HG03558 (cell line): ENCODE measurements around the gene DRD2.

Experiments
- ATAC-seq: cut with Tn5 transposase; IDR thresholded peaks from one replicate; pipeline ENCODE4 v1.9.1; 2021; ENCODE audit warnings: moderate number of reproducible peaks; ENCODE audit not compliant: unreplicated experiment; ENCODE audit errors: extremely low read depth

The DRD2 gene

DNA sequence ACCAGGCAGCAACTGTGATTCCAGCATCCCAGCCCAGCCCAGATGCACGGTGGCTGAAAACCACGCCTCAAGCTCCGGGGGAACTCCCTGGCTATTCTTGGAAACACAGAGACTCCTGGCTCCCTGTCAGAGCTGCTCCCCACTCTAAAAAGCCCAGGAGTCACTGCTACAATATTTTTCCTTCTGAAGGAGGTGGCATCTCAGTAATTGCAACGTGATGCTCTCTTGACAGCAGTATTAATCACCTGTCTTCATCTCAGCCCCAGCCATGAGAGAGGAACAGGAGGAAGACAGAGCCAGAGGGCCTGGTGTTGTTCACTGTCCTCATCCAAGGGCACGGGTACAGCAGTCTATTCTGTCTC, 26.9 kb downstream of the DRD2 start:
- no peak for ATAC-seq

DNA sequence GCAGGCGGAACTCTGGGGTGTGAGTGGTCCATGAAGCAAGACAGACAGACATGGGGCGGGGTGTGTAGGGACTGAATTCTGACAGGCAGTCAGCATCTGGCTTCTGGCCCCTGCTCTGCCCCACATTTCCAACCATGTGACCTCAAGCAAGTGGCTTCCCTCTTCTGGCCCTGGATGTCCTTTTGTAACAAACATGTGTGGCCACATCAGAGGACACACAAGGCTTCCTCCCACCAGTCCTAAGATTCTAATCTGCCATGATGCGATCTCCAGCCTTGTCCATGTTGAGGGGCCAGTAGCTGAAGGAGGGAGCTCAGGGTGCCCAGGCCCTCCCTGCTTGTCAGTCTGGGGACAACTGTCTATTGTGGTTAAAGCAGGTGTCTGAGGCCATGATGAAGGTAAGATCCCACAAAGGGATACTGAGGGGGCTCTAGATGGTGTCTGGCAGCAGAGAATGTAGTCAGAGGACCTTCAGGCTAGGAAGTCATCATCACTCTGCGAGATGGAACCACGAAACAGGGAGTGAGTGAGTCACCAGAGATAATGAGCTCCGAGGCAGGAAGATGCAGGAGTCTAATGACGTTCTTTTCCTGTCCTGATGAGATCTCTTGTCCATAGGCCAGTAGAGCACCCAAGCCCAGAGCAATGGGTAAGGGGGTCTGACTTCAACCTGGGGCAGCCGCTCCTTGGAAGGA, 27.4 kb downstream of the DRD2 start:
- ATAC-seq, result no peak

DNA sequence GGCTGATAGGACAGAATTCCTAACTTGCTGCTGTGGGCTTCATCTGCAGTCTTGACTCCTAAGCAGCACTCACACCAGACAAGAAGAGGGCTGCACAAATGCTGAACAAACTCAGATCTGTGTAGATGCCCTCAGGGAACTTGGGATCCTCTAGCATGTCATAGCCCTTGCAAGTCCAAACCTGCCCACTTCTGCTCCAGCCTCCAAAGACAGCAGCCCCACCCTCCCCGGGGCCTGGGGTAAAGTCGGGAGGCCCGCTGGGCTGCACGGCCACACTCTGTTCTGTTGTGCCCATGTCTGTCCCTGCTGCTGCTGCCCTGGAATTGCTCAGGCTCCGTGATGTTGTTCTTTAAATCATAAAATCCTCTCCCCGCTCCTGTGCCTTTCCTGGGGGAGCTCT, 28.3 kb downstream of the DRD2 start:
- ATAC-seq, result no peak

DNA sequence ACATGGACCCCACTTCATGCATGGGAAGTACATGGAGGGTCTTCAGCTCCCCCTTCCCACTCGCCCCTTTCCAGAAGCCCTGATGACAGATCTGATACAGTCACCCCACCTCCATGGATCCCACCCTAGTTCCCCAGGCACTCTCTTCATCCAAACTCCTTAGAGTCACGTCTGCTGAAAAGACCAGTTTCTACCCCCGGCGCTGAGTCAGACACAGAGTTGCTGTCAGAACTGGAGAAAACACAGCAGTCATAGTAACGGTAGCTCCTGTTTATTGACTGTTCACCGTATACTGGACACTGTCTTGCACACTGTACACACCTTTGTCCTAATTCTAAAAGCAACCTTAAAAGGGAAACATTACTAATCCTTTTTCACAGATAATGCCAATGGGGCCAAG, 29.1 kb downstream of the DRD2 start:
- ATAC-seq, result no peak

DNA sequence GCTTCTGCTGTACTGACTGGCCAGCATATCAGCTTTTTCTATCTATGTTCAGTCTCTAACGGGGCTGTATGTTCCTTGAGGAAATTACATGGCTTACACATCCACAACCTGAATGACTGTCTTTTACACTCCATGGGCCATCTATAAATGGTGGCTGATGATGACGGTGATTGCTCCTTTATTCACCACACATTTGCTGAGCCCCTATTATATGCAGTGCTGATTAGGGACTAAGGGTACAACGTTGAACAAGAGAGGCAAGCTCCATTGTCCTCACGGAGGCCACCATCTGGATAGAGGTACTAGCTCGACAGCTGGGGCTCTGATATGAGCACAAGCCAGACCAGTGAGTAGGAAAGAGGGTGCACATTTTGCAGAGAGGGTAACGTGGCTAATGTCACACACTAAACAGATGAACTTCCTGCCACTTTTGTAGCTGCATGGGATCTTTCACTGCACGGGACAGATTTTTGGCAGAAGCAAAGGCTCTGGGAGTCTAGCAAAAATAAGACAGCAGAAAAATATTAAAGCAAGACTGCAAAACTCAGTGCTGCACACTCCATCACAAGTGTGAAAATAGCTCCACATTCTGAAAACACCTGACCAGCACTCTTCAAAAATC, 30.6 kb downstream of the DRD2 start:
- ATAC-seq, result no peak

DNA sequence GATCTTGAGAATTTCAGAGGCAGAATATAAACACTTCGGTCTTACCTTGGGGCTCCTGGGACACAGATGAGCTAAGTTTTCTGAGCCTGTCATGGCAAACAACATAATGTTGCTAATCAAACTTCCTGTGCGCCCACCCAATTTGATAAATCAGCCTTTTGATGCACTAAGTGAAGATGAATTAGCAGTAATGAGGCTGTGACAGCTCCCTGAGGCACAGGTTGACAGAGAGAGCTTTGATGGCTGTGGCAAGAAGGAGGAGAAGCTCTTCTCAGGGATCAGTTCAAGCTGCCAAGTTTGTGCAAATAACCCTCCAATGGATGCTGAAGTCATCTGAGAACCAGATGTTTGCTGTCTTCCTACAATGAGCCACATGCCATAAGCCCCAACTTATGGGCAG, 34.4 kb downstream of the DRD2 start:
- ATAC-seq, result no peak

DNA sequence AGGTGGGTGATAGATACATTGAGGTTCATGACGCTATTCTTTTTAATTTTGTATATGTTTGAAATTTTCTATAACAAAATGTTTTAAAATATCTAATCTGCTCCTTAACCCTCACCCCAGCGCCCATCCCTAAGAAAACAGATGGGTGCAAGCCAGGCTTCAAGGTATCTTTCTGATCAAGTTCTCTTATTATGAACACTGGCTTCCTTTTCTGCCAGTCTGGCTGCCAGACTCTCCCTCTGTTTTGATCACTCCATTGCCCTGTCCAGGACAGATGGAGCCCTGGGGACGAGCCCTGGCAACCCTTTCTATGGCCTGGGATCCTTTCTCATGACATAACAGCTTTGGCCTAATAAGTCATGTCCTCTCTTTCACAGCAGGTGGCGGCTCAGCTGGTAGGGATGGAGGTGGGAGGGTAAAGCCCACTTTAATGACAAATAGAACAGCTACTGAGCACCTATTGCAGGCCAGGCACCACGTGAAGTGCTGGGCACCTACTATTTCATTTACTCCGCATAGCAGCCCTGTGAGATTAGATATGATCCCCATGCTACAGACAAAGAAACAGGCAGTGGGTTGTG, 38.4 kb downstream of the DRD2 start:
- no peak for ATAC-seq

DNA sequence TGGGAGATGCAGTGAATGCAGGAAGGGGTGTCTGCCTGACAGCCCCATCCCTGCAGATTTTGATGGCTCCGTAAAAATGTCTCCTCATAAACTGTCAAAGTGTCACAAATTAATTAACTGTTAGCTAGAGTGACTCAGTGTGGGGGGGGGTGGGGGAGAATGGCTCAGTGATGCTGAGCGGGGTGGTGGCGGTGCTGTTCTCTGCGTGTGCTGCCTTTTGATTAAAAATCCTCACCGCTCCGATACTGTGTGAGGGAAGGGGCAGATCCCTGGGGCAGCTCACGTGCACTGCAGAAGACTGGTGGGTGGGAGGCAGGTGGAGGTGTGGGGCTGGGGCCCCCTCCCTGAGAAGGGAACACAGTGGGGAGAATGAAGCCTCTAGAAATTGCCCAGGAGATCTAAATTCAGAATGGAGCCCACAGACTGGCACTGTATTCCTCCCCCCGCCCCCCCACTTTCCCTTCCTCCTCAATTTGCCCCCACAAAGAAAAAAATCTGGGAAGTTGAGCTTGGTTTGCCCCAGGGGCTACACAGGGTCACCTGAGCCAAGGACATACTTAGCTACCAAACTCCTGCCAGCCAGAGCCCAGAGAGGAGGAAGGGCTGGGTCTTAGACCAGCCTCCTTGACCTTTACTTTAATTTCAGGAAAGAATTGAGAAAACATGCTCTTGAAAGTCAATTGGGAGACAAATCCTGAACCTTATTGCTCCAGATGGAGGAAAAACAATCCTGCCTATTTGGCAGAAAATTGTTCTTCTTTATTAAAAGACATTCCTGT, 39.8 kb downstream of the DRD2 start:
- no peak for ATAC-seq

DNA sequence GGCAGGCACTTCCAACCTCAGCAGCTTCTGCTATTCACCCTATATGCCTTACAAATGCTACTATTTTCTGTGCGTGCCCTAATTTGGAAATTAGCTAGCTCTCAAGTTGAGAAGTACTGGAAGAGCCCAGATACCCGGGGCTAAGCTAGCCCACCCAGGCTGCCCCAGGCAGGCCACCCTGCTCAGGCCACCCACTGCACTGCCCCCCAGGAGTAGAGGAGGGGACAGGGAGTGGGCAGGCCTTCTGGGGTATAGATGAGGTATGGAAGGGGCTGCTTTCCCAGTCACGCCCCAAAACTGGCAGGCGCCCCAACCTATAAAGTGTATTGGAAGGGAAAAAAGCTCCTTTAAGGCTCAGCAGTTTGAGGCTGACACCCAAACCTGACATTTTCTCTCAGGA, 43.5 kb downstream of the DRD2 start:
- ATAC-seq, result no peak

DNA sequence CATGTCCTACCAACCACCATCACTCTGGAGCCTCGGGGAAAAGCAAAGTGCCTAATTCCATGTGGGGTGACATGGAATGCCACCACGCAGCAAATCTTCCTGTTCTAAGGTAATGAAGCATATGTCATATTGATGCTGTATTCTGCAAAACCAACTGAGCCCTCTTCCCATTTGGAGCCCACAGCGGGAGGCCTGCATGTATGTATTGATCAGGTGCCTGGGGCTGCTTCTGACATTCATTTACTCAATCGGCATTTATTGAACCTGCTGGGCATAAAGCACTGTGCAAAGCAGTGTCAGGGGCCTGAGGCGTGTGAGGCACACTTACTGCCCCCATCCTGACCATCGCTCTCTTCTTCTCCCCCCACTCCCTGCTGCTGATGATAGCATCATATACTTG, 48.5 kb downstream of the DRD2 start:
- no peak for ATAC-seq

DNA sequence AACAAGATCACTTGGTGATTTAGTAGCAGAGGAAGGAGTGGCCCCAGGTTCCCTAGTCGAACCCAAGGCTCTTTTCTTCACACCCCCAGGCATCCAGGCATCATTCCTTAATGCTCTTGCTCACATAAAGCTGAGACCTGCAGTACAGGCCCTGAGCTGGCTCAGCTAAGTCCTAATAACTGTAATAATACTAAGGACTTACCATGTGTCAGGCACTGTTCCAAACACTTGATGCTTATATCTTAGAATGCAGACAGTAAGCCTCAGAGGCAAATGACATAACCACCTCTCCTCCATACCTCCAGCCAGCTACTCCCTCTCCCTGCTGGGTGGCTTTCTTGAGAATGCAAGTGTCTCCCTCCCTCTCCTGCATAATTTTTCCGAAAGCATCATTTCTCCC, 54.4 kb downstream of the DRD2 start:
- ATAC-seq, result no peak

DNA sequence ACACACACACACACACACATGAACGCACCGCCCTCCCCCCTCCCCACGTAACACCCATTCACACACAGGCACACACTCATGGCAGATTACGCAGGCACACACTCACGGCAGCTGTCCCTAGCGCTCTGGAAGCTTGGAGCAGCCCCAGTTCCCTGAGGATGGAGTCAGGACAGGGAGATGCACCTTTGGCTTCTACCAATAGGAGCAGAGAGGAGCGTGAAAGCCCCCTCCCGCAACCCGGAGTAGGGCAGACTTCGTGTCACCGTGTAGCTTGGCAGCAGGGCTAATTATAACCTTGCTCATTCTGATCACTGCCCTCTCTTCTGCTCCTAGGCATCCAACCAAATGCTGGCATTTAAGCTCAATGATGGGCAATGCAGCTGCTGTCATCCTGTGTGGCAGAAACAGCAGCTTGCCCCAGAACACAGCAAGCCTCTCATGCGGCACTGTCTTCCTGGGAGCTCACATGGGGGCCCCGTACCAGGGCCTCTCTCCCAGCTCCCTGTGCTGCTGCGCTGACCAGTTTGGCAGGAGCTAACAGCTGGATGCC, 55.7 kb downstream of the DRD2 start:
- ATAC-seq, result no peak

DNA sequence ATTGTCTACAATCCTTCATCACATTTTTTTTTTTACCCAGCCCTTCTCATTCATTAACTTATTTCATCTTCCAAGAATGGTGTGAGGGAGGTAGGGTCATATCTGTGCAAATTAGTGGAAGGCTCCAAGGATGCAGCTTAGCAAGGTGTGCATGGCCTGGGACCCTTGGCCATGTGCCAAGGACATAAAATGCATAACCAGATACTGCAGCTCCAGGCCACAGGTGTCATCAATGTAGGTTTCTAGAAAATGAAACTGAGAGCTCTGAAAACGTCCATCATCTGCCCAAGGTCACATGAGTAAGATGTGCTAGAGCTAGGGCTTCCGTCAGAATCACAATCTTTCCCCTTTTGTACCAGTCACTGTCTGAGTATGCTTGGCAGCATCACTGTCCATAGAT, 57.8 kb downstream of the DRD2 start:
- ATAC-seq, result no peak

DNA sequence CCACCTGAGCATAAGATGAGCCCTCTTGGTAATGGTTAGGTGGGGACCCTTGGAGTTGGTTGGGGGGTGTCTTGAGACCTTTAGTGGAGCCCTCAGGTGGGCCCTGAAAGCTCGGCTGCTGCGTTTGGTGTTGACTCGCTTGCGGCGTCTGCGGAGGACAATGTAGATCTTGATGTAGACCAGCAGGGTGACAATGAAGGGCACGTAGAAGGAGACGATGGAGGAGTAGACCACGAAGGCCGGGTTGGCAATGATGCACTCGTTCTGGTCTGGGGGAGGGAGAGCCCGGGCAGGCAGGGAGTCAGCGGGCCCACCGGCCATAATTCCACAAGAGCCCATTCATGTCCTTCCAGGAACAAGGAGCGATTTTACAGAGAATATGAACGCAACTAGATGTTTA, 59.9 kb downstream of the DRD2 start:
- no peak for ATAC-seq

DNA sequence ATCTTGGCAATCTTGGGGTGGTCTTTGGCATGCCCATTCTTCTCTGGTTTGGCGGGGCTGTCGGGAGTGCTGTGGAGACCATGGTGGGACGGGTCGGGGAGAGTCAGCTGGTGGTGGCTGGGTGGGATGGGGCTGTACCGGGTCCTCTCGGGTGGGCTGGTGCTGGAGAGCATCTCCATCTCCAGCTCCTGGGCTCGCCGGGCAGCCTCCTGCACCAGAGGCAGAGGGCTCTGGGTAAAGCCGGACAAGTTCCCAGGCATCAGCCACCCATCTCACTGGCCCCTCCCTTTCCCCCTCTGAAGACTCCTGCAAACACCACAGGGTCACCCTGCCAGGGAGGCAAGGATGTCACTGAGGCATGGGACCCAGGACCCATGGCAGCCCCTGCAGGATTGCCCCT, 62.5 kb downstream of the DRD2 start:
- ATAC-seq, result no peak

DNA sequence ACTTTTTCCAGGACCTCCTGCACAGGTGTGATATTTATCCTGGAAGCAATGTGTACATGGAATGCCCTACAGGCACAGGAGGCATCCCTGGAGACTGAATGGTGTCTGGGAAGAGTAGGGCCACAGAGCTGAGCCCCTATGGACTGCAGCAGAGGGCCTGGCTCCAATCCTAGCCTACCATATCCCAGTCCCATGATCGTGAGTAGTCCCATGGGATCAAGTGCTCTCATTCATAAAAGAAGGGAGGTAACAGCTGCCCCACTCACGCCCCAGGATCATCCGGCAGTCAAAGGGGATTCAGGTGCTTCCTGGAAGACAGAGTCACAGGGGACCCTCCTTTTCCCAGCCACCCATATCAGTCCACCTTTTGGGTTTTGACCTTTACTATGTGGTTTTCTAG, 63.7 kb downstream of the DRD2 start:
- ATAC-seq, result no peak

DNA sequence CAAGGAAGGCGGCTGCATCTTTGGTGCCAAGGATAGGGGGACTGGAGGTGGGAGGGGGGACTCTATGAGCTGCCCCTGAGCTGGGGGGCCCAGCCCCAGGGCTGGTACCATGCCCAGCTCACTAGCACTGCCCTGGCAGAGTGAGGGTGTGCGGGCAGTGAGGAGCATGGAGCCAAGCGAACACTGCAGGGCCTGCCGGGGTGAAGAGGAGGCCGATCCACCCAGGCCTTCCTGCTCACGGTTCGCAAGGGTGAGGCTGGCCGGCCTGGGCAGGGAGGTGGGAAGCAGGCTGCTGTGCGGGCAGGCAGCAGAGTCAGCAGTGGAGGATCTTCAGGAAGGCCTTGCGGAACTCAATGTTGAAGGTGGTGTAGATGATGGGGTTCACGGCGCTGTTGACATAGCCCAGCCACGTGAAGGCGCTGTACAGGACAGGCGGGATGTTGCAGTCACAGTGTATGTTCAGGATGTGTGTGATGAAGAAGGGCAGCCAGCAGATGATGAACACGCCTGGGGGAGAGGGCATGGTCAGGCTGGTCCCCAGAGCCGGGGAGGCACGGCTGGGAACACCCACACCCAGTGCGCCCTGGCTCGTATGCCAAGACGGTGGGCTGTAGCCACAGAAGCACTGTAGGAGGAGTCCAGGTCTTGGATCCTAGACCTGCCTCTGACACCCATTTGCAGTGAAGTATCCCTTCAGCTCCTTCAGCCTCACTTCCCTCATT, 64.6 kb downstream of the DRD2 start:
- no peak for ATAC-seq

DNA sequence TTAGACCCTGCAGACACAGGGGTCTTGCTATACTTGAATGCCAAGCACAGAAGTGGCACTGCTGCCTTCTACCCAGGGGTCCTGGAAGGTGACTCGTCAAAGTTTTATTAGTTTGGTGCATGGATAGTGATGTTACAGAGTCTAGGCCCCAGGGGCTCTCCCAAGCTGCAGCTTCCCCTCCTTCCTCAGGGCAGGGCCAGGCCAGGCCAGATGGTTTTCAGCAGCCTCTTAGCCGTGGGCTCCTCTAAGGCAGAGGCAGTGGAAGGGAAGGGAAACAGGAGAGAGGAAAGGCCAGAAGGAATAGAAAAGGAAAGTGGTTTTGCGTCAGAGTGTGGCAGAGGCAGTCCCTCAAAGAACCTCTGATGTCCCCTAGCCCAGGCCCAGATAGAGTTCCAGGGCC, 65.7 kb downstream of the DRD2 start:
- no peak for ATAC-seq

DNA sequence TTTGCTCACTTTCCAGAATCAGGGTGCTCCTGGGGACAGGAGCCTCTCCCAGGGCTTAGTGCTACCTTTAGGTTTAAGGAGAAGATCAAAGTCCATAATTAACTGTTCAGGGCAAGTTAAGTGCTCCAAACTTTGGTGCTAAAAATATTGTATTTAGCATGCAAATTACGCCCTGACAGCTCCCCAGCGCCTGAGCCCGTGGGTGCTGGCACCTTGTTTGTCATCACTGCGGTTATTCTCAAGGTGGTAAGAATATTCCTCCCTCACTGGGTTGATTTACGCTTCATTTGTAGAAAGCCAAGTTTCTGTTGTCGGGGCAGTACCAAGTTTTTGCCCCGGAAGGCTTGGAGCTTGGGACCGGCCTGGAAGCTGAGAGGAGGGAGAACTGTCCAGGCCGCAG, 66.3 kb downstream of the DRD2 start:
- ATAC-seq, result no peak

DNA sequence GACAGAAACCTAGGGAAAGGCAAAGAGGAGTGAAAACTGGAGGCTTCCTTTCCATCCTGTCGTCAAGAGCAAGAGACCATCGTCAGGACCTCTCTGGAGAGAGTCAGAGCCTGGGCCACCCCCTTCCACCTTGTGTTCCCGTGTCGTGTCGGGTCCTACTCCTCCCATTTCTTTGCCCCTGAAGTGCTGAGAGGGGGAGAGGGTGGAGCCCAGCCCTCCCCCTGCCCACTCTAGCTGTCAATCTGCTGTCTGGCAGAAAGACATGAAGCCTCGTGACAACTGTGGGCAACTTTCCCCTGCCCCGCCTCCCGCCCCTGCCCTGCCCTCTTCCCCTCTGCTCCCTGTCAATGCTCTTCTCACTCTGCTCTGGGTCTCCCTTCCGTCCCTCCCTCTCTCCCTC, 67.0 kb downstream of the DRD2 start:
- ATAC-seq, result no peak
